A549 (cell line): ENCODE measurements around the gene RAB30.

ENCODE experiments used
- POLR2A ChIP-seq: IDR thresholded peaks from 2 replicates; pipeline ENCODE4 v1.6.1; 2012; ENCODE audit warnings: mild to moderate bottlenecking, low read length
- RAD21 ChIP-seq, 2 experiments: fragments of >200 bp in 1 of 2; sonication (Bioruptor Twin) in 1 of 2; formaldehyde crosslinking in 1 of 2; IDR thresholded peaks in 1 of 2; conservative IDR thresholded peaks in 1 of 2; 2 replicates in 1 of 2; 3 replicates in 1 of 2; pipeline ENCODE4 v1.6.1; 2012 to 2018; ENCODE audit warnings: inconsistent platforms in 1 of 2
- TFCP2L1 ChIP-seq: fragments of 250-450 bp; sonication (Bioruptor Pico); IDR thresholded peaks from 2 replicates; pipeline ENCODE4 v1.5.0; 2021; ENCODE audit warnings: mild to moderate bottlenecking
- TF ChIP-seq, protein P1 (sequence below): fragments of >200 bp; sonication (Bioruptor Twin); formaldehyde crosslinking; IDR thresholded peaks from 3 replicates; pipeline ENCODE4 v1.5.1; 2016

DNA sequence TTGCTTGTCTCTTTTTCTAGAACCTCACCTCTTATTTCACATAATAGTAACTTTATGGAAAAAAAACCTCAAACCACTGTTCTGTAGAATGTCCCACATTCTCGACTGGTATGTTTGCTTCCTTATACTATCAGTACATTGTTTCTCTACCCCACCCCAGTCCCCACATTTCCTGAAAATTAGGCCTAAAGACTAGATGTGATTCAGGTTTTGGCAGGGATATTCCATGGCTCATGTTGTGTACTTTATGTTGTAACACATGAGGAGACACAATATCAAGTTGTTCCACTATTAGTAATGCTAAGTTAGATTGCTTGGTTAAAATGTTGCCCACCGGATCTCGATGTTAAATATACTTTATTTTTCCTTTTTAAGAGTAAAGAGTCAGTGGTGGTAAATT lies 135.4 kb downstream of the RAB30 start:
- TF ChIP-seq POLR2A (no peak), TFCP2L1 (no peak), RAD21 (conservative IDR thresholded peaks at IDR 0.05 in 1 of 2, IDR thresholded peaks at IDR 0.05 in 1 of 2) (no peak)
- TF ChIP-seq, protein P1, sequence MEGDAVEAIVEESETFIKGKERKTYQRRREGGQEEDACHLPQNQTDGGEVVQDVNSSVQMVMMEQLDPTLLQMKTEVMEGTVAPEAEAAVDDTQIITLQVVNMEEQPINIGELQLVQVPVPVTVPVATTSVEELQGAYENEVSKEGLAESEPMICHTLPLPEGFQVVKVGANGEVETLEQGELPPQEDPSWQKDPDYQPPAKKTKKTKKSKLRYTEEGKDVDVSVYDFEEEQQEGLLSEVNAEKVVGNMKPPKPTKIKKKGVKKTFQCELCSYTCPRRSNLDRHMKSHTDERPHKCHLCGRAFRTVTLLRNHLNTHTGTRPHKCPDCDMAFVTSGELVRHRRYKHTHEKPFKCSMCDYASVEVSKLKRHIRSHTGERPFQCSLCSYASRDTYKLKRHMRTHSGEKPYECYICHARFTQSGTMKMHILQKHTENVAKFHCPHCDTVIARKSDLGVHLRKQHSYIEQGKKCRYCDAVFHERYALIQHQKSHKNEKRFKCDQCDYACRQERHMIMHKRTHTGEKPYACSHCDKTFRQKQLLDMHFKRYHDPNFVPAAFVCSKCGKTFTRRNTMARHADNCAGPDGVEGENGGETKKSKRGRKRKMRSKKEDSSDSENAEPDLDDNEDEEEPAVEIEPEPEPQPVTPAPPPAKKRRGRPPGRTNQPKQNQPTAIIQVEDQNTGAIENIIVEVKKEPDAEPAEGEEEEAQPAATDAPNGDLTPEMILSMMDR, result no peak
